SK-N-SH (cell line): Measurements from ENCODE around the gene ZNF548. TPM values are rescaled to one million over a fixed set of nuclear protein-coding genes. Genes with fewer than 3 reads are reported as not detected.

Experiments
- CTCF ChIA-PET: fragments of 300-600, 350-600 bp; formaldehyde crosslinking; extraction: SDS; loops from one replicate; lab custom pipeline; 2021; lab: Yijun Ruan, JAX
- POLR2A ChIA-PET: fragments of 350-600 bp; sonication (Branson Sonifier 250); formaldehyde crosslinking; extraction: SDS; loops from one replicate; lab custom pipeline; 2020; ENCODE audit warnings: antibody characterized with exemption, inconsistent platforms; lab: Yijun Ruan, JAX
- DNase-seq: peaks from one replicate; pipeline ENCODE4 v3.0.0; 2012
- H2AFZ ChIP-seq: fragments of 200-600 bp; sonication (generic); 2 replicates; pipeline ENCODE4 v1.8.1; 2016; ENCODE audit warnings: antibody characterized with exemption, mild to moderate bottlenecking, low read depth
- H3F3A ChIP-seq: fragments of 200-600 bp; sonication (generic); replicated peaks from 2 replicates; pipeline ENCODE3; 2016; ENCODE audit warnings: antibody characterized with exemption, mild to moderate bottlenecking; ENCODE audit not compliant: insufficient read depth
- H3K27ac ChIP-seq, 2 experiments: fragments of 200-500 bp in 1 of 2; fragments of 200-600 bp in 1 of 2; sonication (Bioruptor generic) in 1 of 2; sonication (generic), shearing (Covaris generic) in 1 of 2; 2 replicates each; pipeline versions ENCODE4 v1.5.1 to v1.6.1; 2014 to 2016; ENCODE audit warnings: low read depth in 2 of 2, inconsistent platforms in 1 of 2, low read length in 1 of 2, mild to moderate bottlenecking in 1 of 2, mixed read lengths in 1 of 2
- H3K27me3 ChIP-seq: fragments of 200-600 bp; sonication (generic), shearing (Covaris generic); 2 replicates; pipeline ENCODE4 v1.6.1; 2016; ENCODE audit warnings: mixed run types; ENCODE audit not compliant: insufficient read depth
- H3K36me3 ChIP-seq, 2 experiments: fragments of 200-500 bp in 1 of 2; fragments of 200-600 bp in 1 of 2; sonication (Bioruptor generic) in 1 of 2; sonication (generic) in 1 of 2; replicated peaks in 1 of 2; 2 replicates each; pipeline versions ENCODE3 to v1.5.1; 2014 to 2016; ENCODE audit warnings: low read length in 1 of 2, mild to moderate bottlenecking in 1 of 2; ENCODE audit not compliant: insufficient read depth in 2 of 2, control insufficient read depth in 1 of 2
- H3K4me1 ChIP-seq, 2 experiments: fragments of 200-500 bp in 1 of 2; fragments of 200-600 bp in 1 of 2; sonication (Bioruptor generic) in 1 of 2; sonication (generic), shearing (Covaris generic) in 1 of 2; 2 replicates each; pipeline versions ENCODE4 v1.5.1 to v1.6.1; 2014 to 2016; ENCODE audit warnings: low read depth in 1 of 2, low read length in 1 of 2, mixed run types in 1 of 2; ENCODE audit not compliant: insufficient read depth in 2 of 2, control insufficient read depth in 1 of 2
- H3K4me2 ChIP-seq: fragments of 200-600 bp; sonication (generic), shearing (Covaris generic); 2 replicates; pipeline ENCODE4 v1.6.1; 2017; ENCODE audit warnings: mixed run types
- H3K4me3 ChIP-seq, 2 experiments: fragments of 200-500 bp in 1 of 2; fragments of 200-600 bp in 1 of 2; sonication (Bioruptor generic) in 1 of 2; sonication (generic), shearing (Covaris generic) in 1 of 2; 2 replicates each; pipeline versions ENCODE4 v1.5.1 to v1.8.1; 2014 to 2016; ENCODE audit warnings: low read depth in 2 of 2, inconsistent platforms in 1 of 2, low read length in 1 of 2, mild to moderate bottlenecking in 1 of 2, mixed read lengths in 1 of 2, moderate library complexity in 1 of 2
- H3K79me2 ChIP-seq: fragments of 200-600 bp; sonication (generic); 2 replicates; pipeline ENCODE4 v1.8.1; 2017; ENCODE audit warnings: mild to moderate bottlenecking; ENCODE audit not compliant: insufficient read depth
- H3K9ac ChIP-seq: fragments of 200-600 bp; sonication (generic); 2 replicates; pipeline ENCODE4 v1.6.1; 2017; ENCODE audit warnings: mixed run types
- H3K9me2 ChIP-seq: fragments of 200-600 bp; sonication (generic); 2 replicates; pipeline ENCODE4 v1.6.1; 2017; ENCODE audit warnings: mixed run types
- H3K9me3 ChIP-seq: fragments of 200-600 bp; sonication (generic); 2 replicates; pipeline ENCODE4 v1.6.1; 2017; ENCODE audit warnings: mixed run types, mild to moderate bottlenecking, moderate library complexity
- H4K20me1 ChIP-seq: fragments of 200-600 bp; sonication (generic); 2 replicates; pipeline ENCODE4 v1.6.1; 2017; ENCODE audit warnings: mild to moderate bottlenecking, mixed run types; ENCODE audit not compliant: insufficient read depth
- MXI1 ChIP-seq: IDR thresholded peaks from 2 replicates; pipeline ENCODE4 v1.6.1; 2012; ENCODE audit warnings: mild to moderate bottlenecking, low read depth, low read length, improper control_type of control experiment
- RAD21 ChIP-seq: IDR thresholded peaks from 2 replicates; pipeline ENCODE4 v1.6.1; 2012; ENCODE audit warnings: mild to moderate bottlenecking, low read length
- SMC3 ChIP-seq: IDR thresholded peaks from 2 replicates; pipeline ENCODE4 v1.6.1; 2012; ENCODE audit warnings: low read depth, low read length, improper control_type of control experiment
- WGBS: methylation state at CpG from one replicate; pipeline ENCODE4 v1.1.6; 2017; ENCODE audit warnings: low lambda C conversion rate; 5-methylcytosine and 5-hydroxymethylcytosine counted together
- polyA plus RNA-seq, 3 experiments: library from polyadenylated mRNA; depleted of rRNA; stranded (reverse); fragments of >200 nt; gene quantifications; 2 replicates each; pipeline ENCODE4 v1.2.3, GENCODE V29; 2012
- TF ChIP-seq, protein P1 (sequence below): fragments of 150-350 bp; IDR thresholded peaks from 2 replicates; pipeline ENCODE4 v1.6.1; 2017; ENCODE audit warnings: antibody characterized with exemption, low read length, low read depth, borderline replicate concordance
- TF ChIP-seq, protein P2 (sequence below): fragments of 200-600 bp; sonication (generic); IDR thresholded peaks from 2 replicates; pipeline ENCODE4 v1.6.1; 2017; ENCODE audit warnings: antibody characterized with exemption, mild to moderate bottlenecking, moderate library complexity
- TF ChIP-seq, protein P3 (sequence below): IDR thresholded peaks from 2 replicates; pipeline ENCODE4 v1.6.1; 2012; ENCODE audit warnings: mild to moderate bottlenecking, low read depth, low read length, moderate library complexity
- TF ChIP-seq, protein P4 (sequence below): IDR thresholded peaks from 2 replicates; pipeline ENCODE4 v1.4.0; 2012; ENCODE audit warnings: low read depth, borderline replicate concordance

Gene ZNF548
- polyA plus RNA-seq, 1 of the 3 experiments (the other 2 are of a cell fraction): 6.8 TPM

DNA sequence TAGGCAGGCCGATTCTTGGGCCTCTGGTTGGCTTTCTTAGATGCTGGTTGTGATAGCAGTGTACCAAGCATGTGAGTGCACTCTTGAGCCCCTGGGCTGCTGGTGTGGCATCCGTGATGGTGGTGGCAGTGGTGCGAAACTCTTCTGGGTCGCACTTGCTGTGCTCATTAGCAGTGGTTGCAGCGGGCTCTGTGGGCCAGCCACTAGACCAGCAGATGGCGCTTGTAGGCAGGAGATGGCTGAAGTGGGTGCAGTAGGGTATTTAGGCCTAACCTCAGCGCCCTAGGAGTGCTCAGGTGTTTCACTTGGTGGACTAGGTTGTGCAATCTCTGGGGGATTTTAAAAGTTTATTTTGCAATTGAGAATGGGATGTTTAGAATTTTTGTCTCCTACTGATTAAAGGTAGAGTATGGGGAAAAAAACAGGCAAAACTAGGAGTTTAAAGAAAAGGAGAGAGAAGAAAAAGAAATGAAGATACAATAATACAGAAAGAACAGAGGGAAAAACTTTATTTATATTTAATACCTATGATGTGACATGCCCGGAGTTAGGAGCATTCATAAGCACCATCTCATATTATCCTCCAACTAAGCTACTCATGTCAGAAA lies 17.0 kb downstream of the ZNF548 start:
- CTCF ChIA-PET: interaction anchor here (0.6 to 2.3 kb wide), 17 partner anchors 8 to 754 kb away, joined by 3 to 11 read pairs (median 3); partner anchors contain the start of genes ZNF417, ZNF548 and ZNF749
- H3K9me2 ChIP-seq: no peaks in the 10 kb centered on the region
- no peak overlapping the region for H2AFZ ChIP-seq
- H3K9me3 ChIP-seq: no peaks in the 10 kb centered on the region
- H3K4me2 ChIP-seq: no peak overlapping the region
- peak; percentile 79 for DNase-seq
- H3F3A ChIP-seq: no peaks in the 10 kb centered on the region
- H3K9ac ChIP-seq: no peak overlapping the region
- H3K27me3 ChIP-seq: no peaks in the 10 kb centered on the region
- H3K36me3 ChIP-seq: no peaks in the 10 kb centered on the region
- 9% methylated on average over 8 of the region's 8 CpGs for WGBS
- H3K79me2 ChIP-seq: peaks cover 5% of the 10 kb centered on the region
- no peak overlapping the region for H3K27ac ChIP-seq
- no peaks in the 10 kb centered on the region for H4K20me1 ChIP-seq
- peaks cover 0 to 7% of the 10 kb centered on the region in 2 experiments; a peak in 1 of 4 replicates for H3K4me1 ChIP-seq
- TF ChIP-seq, protein P1, sequence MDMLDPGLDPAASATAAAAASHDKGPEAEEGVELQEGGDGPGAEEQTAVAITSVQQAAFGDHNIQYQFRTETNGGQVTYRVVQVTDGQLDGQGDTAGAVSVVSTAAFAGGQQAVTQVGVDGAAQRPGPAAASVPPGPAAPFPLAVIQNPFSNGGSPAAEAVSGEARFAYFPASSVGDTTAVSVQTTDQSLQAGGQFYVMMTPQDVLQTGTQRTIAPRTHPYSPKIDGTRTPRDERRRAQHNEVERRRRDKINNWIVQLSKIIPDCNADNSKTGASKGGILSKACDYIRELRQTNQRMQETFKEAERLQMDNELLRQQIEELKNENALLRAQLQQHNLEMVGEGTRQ: no peak
- peak; percentile 86 for TF ChIP-seq SMC3
- peak; percentile 86 for TF ChIP-seq RAD21
- TF ChIP-seq, protein P2, sequence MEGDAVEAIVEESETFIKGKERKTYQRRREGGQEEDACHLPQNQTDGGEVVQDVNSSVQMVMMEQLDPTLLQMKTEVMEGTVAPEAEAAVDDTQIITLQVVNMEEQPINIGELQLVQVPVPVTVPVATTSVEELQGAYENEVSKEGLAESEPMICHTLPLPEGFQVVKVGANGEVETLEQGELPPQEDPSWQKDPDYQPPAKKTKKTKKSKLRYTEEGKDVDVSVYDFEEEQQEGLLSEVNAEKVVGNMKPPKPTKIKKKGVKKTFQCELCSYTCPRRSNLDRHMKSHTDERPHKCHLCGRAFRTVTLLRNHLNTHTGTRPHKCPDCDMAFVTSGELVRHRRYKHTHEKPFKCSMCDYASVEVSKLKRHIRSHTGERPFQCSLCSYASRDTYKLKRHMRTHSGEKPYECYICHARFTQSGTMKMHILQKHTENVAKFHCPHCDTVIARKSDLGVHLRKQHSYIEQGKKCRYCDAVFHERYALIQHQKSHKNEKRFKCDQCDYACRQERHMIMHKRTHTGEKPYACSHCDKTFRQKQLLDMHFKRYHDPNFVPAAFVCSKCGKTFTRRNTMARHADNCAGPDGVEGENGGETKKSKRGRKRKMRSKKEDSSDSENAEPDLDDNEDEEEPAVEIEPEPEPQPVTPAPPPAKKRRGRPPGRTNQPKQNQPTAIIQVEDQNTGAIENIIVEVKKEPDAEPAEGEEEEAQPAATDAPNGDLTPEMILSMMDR: peak; percentile 67
- no peak; the same call in 1 of the 2 replicates for TF ChIP-seq MXI1
- TF ChIP-seq, protein P3, sequence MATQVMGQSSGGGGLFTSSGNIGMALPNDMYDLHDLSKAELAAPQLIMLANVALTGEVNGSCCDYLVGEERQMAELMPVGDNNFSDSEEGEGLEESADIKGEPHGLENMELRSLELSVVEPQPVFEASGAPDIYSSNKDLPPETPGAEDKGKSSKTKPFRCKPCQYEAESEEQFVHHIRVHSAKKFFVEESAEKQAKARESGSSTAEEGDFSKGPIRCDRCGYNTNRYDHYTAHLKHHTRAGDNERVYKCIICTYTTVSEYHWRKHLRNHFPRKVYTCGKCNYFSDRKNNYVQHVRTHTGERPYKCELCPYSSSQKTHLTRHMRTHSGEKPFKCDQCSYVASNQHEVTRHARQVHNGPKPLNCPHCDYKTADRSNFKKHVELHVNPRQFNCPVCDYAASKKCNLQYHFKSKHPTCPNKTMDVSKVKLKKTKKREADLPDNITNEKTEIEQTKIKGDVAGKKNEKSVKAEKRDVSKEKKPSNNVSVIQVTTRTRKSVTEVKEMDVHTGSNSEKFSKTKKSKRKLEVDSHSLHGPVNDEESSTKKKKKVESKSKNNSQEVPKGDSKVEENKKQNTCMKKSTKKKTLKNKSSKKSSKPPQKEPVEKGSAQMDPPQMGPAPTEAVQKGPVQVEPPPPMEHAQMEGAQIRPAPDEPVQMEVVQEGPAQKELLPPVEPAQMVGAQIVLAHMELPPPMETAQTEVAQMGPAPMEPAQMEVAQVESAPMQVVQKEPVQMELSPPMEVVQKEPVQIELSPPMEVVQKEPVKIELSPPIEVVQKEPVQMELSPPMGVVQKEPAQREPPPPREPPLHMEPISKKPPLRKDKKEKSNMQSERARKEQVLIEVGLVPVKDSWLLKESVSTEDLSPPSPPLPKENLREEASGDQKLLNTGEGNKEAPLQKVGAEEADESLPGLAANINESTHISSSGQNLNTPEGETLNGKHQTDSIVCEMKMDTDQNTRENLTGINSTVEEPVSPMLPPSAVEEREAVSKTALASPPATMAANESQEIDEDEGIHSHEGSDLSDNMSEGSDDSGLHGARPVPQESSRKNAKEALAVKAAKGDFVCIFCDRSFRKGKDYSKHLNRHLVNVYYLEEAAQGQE: no peak
- TF ChIP-seq, protein P4, sequence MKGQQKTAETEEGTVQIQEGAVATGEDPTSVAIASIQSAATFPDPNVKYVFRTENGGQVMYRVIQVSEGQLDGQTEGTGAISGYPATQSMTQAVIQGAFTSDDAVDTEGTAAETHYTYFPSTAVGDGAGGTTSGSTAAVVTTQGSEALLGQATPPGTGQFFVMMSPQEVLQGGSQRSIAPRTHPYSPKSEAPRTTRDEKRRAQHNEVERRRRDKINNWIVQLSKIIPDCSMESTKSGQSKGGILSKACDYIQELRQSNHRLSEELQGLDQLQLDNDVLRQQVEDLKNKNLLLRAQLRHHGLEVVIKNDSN: no peak
- TF ChIP-seq, all 33 proteins: peak for 3
- POLR2A ChIA-PET: no interaction called here
- H3K4me3 ChIP-seq: no peak overlapping the region
